PC-9 (cell line): Measurements from ENCODE around the gene HEY2.

Experiments used
- EZH2 ChIP-seq: fragments of 200-600 bp; sonication (generic); IDR thresholded peaks from 2 replicates; pipeline ENCODE4 v1.8.0; 2017; ENCODE audit warnings: antibody characterized with exemption, low read depth
- TF ChIP-seq, protein P1 (sequence below): fragments of 200-600 bp; sonication (generic); conservative IDR thresholded peaks from 2 replicates; pipeline ENCODE4 v1.6.1; 2017; ENCODE audit warnings: mixed run types, antibody characterized with exemption, mild to moderate bottlenecking, moderate library complexity

DNA sequence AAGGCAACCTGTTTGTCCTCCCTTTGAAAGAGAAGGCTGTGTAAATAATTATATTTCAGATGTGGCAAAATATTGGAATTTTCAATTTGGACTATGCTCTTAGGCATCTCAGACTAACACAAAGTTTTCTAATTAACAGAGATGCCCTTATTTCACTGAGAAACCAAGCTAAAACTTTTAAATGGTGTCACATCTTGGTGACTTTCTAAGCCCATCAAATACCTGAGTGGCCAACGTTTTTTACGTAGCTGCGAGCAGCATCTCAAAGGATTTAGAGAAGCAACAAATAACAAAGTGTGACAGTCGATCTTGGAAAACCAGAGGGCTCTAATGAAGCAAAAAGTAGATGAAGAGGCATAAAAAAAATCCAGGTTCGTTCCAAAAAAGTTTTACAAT, 3.4 kb upstream of the HEY2 start:
- no peak for TF ChIP-seq EZH2
- TF ChIP-seq, protein P1, sequence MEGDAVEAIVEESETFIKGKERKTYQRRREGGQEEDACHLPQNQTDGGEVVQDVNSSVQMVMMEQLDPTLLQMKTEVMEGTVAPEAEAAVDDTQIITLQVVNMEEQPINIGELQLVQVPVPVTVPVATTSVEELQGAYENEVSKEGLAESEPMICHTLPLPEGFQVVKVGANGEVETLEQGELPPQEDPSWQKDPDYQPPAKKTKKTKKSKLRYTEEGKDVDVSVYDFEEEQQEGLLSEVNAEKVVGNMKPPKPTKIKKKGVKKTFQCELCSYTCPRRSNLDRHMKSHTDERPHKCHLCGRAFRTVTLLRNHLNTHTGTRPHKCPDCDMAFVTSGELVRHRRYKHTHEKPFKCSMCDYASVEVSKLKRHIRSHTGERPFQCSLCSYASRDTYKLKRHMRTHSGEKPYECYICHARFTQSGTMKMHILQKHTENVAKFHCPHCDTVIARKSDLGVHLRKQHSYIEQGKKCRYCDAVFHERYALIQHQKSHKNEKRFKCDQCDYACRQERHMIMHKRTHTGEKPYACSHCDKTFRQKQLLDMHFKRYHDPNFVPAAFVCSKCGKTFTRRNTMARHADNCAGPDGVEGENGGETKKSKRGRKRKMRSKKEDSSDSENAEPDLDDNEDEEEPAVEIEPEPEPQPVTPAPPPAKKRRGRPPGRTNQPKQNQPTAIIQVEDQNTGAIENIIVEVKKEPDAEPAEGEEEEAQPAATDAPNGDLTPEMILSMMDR = no peak
